Hepatocyte (in vitro differentiated cells): ENCODE measurements around the gene PAWR.

Source experiments
- CTCF ChIP-seq: fragments of 200-600 bp; sonication (generic); IDR thresholded peaks from 2 replicates; pipeline ENCODE4 v1.5.1; 2016; ENCODE audit warnings: antibody characterized with exemption, mild to moderate bottlenecking; ENCODE audit not compliant: poor library complexity
- EZH2 ChIP-seq: fragments of 200-600 bp; sonication (generic); IDR thresholded peaks from 2 replicates; pipeline ENCODE4 v1.6.1; 2016; ENCODE audit warnings: antibody characterized with exemption, mild to moderate bottlenecking, borderline replicate concordance
- EZH2phosphoT487 ChIP-seq: fragments of 200-600 bp; sonication (generic); IDR thresholded peaks from one replicate; pipeline ENCODE4 v1.6.1; 2018; ENCODE audit warnings: antibody characterized with exemption, mild to moderate bottlenecking, low read depth, moderate library complexity; ENCODE audit not compliant: unreplicated experiment, severe bottlenecking

DNA sequence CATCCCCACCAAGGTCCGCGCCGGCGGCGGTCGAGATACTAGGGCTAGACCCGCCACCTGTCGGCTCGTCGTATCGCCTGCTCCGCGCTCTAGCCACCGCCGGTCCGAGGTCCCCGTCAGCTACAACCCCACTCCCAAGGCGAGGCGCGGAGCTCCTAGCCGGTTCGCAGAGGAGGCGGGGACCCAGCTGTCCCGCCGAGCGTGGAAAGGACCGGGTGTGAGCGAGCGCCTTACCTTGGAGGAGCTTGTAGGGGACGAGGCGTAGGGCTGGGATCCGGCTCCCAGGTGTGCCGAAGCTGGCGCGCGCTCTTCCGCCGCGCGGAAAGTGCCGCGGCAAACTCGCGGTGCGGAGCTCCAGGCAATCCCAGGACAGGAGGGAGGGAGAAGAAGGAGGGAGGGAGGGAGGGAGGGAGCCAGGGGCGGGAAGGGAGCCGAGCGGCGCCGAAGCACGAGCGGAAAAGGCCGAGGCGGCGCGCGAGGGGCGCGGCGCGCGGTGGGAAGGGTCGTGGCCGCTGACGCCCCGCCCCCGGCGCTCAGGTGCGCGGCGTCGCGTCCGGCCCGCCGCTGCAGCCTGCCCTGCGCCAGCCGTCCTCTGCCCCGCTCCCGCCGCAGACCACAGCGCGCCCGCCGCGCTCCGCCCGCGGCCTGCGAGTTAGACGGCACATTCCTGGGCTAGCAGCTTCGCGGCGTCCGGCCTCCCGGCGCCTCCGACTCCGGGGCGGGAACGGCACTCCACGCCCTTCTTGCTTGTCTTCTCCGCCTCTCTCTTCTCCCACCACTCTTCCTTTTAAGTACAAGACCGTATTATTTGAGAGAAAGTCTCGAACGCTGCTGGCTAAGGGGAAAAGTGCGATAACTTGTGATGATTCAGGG, at the start of gene PAWR:
- peak; percentile 39 for TF ChIP-seq CTCF
- no peak for TF ChIP-seq EZH2
- TF ChIP-seq EZH2phosphoT487 = no peak
